Measurements from ENCODE around the gene KDM2A.
"Not testable (repeated sequence)": the region's sequence is repeated elsewhere in the genome, so short reads cannot be mapped to it uniquely, and the experiment has no call there.

Gene KDM2A

GRCh38 chr11:67116758-67117105 lies 2.3 kb upstream of the KDM2A start:
- H3K4me3 ChIP-seq (ENCODE audit: low read depth, low read length), result no peak overlapping the region
- no peak for DNase-seq (ENCODE audit: low read depth)

GRCh38 chr11:67117176-67117575 lies 1.9 kb upstream of the KDM2A start:
- no peak for DNase-seq (ENCODE audit: low read depth)
- H3K4me3 ChIP-seq (ENCODE audit: low read depth, low read length), result no peak overlapping the region

- H3K4me3 ChIP-seq (ENCODE audit: low read depth, low read length), result no peak overlapping the region
- no peak for DNase-seq (ENCODE audit: low read depth)
Observed at GRCh38 chr11:67117672-67118180, 1.3 kb upstream of the KDM2A start.

- H3K4me3 ChIP-seq (ENCODE audit: low read depth, low read length), result peak overlapping the region; percentile 22
- no peak for DNase-seq (ENCODE audit: low read depth)
Observed at GRCh38 chr11:67118181-67118766, 789 bp upstream of the KDM2A start.

- no peak for DNase-seq (ENCODE audit: low read depth)
- peak overlapping the region; percentile 83 for H3K4me3 ChIP-seq (ENCODE audit: low read depth, low read length)
Observed at GRCh38 chr11:67119585-67120391, 725 bp downstream of the KDM2A start.

GRCh38 chr11:67120456-67120855 lies 1.4 kb downstream of the KDM2A start:
- peak overlapping the region; percentile 83 for H3K4me3 ChIP-seq (ENCODE audit: low read depth, low read length)
- DNase-seq (ENCODE audit: low read depth), result no peak

- H3K4me3 ChIP-seq (ENCODE audit: low read depth, low read length), result peak overlapping the region; percentile 83
- DNase-seq (ENCODE audit: low read depth), result no peak
Observed at GRCh38 chr11:67120881-67121710, 2.0 kb downstream of the KDM2A start.

GRCh38 chr11:67123801-67124200 lies 4.7 kb downstream of the KDM2A start:
- not testable (repeated sequence) for H3K4me3 ChIP-seq (ENCODE audit: low read depth, low read length); DNase-seq (ENCODE audit: low read depth)

- not testable (repeated sequence) for DNase-seq (ENCODE audit: low read depth); H3K4me3 ChIP-seq (ENCODE audit: low read depth, low read length)
Observed at GRCh38 chr11:67126243-67126642, 7.2 kb downstream of the KDM2A start.

GRCh38 chr11:67126986-67127385 lies 7.9 kb downstream of the KDM2A start:
- H3K4me3 ChIP-seq (ENCODE audit: low read depth, low read length), result no peak overlapping the region
- DNase-seq (ENCODE audit: low read depth), result no peak

- not testable (repeated sequence) for DNase-seq (ENCODE audit: low read depth); H3K4me3 ChIP-seq (ENCODE audit: low read depth, low read length)
Observed at GRCh38 chr11:67130861-67131260, 11.8 kb downstream of the KDM2A start.

- DNase-seq (ENCODE audit: low read depth), result no peak
- H3K4me3 ChIP-seq (ENCODE audit: low read depth, low read length), result no peak overlapping the region
Observed at GRCh38 chr11:67136156-67136555, 17.1 kb downstream of the KDM2A start.

GRCh38 chr11:67138922-67139321 lies 19.9 kb downstream of the KDM2A start:
- no peak for DNase-seq (ENCODE audit: low read depth)
- no peak overlapping the region for H3K4me3 ChIP-seq (ENCODE audit: low read depth, low read length)

- no peak for DNase-seq (ENCODE audit: low read depth)
- no peak overlapping the region for H3K4me3 ChIP-seq (ENCODE audit: low read depth, low read length)
Observed at GRCh38 chr11:67146516-67147226, 27.6 kb downstream of the KDM2A start.

- no peak overlapping the region for H3K4me3 ChIP-seq (ENCODE audit: low read depth, low read length)
- DNase-seq (ENCODE audit: low read depth), result no peak
Observed at GRCh38 chr11:67153971-67154370, 34.9 kb downstream of the KDM2A start.

- DNase-seq (ENCODE audit: low read depth), result no peak
- H3K4me3 ChIP-seq (ENCODE audit: low read depth, low read length), result no peak overlapping the region
Observed at GRCh38 chr11:67154726-67155125, 35.7 kb downstream of the KDM2A start.

GRCh38 chr11:67157691-67158090 lies 38.6 kb downstream of the KDM2A start:
- no peak overlapping the region for H3K4me3 ChIP-seq (ENCODE audit: low read depth, low read length)
- no peak for DNase-seq (ENCODE audit: low read depth)

GRCh38 chr11:67158221-67158620 lies 39.2 kb downstream of the KDM2A start:
- DNase-seq (ENCODE audit: low read depth), result no peak
- no peak overlapping the region for H3K4me3 ChIP-seq (ENCODE audit: low read depth, low read length)

GRCh38 chr11:67160045-67160444 lies 41.0 kb downstream of the KDM2A start:
- DNase-seq (ENCODE audit: low read depth), result no peak
- no peak overlapping the region for H3K4me3 ChIP-seq (ENCODE audit: low read depth, low read length)

All from skeletal muscle cell (primary cell).